Heart right ventricle (tissue), 16 donors: Measurements from ENCODE around the gene RBM5. TPM values are rescaled to one million over a fixed set of nuclear protein-coding genes. Genes with fewer than 3 reads are reported as not detected.

ENCODE experiments used
- ATAC-seq, 8 donors: fragments of 200-7000 bp; cut with Tn5 transposase; one replicate each; pipeline ENCODE4 v1.9.1; 2020; ENCODE audit warnings: mild to moderate bottlenecking in 8 of 8, moderate library complexity in 8 of 8, moderate number of reproducible peaks in 1 of 8
- DNase-seq, 2 donors: peaks; one replicate each; pipeline ENCODE4 v3.0.0-alpha.2; 2020
- H3K27ac ChIP-seq, 10 donors: fragments of 200-600 bp; sonication (generic) in 2 of 10; one replicate each; pipeline versions ENCODE4 v1.5.0 to v1.8.0; 2020 to 2022; ENCODE audit warnings: mild to moderate bottlenecking in 3 of 10
- H3K27me3 ChIP-seq, 7 donors: fragments of 200-600 bp; one replicate each; pipeline ENCODE4 v1.8.0; 2021 to 2022; ENCODE audit warnings: mild to moderate bottlenecking in 2 of 7
- H3K36me3 ChIP-seq, 9 donors: fragments of 200-600 bp; sonication (generic) in 1 of 9; one replicate each; pipeline versions ENCODE4 v1.5.0 to v1.8.0; 2020 to 2022; ENCODE audit warnings: mild to moderate bottlenecking in 2 of 9
- H3K4me1 ChIP-seq, 9 donors: fragments of 200-600 bp; sonication (generic) in 1 of 9; one replicate each; pipeline versions ENCODE4 v1.5.0 to v1.8.0; 2020 to 2022; ENCODE audit warnings: mild to moderate bottlenecking in 4 of 9
- H3K4me3 ChIP-seq, 10 donors: fragments of 200-600 bp; sonication (generic) in 2 of 10; one replicate each; pipeline versions ENCODE4 v1.5.0 to v1.8.0; 2020 to 2022; ENCODE audit warnings: mild to moderate bottlenecking in 7 of 10, moderate library complexity in 2 of 10
- H3K9me3 ChIP-seq, 11 donors: fragments of 200-600 bp in 10 of 11; sonication (generic) in 2 of 11; one replicate each; pipeline versions ENCODE4 v1.5.0 to v1.8.0; 2013 to 2022; ENCODE audit warnings: mild to moderate bottlenecking in 2 of 11, control low read depth in 1 of 11, moderate library complexity in 1 of 11
- WGBS, 2 donors: extraction: QIAGEN DNeasy Blood & Tissue Kit; methylation state at CpG; one replicate each; pipeline ENCODE4 v1.1.7; 2013; ENCODE audit warnings: inconsistent platforms in 1 of 2; 5-methylcytosine and 5-hydroxymethylcytosine counted together
- intact Hi-C, 10 donors: fragments of 100-400 bp; cut with DNase I; formaldehyde crosslinking; loops; one replicate each; pipeline versions ENCODE4 v1.11.1 to v1.14.2; 2022
- polyA plus RNA-seq, 2 donors: library from polyadenylated mRNA; stranded (reverse); fragments of 200-250 nt; gene quantifications; one replicate each; pipeline ENCODE4 v1.2.3, GENCODE V29; 2013
- total RNA-seq, 10 donors: library from RNA; stranded (reverse); fragmentation: NEBNext Ultra II Directional in 3 of 10; extraction: Animal tissue kit (Norgen Biotek cat#: 25700) in 3 of 10; gene quantifications; one replicate each; pipeline versions ENCODE4 v1.2.1 to v1.2.4, GENCODE V29; 2021 to 2023
- TF ChIP-seq, protein P1 (sequence below), 9 donors: fragments of 200-600 bp; sonication (generic) in 2 of 9; IDR thresholded peaks; one replicate each; pipeline versions ENCODE4 v1.5.0 to v1.8.0; 2021 to 2022; ENCODE audit warnings: antibody characterized with exemption in 9 of 9, mild to moderate bottlenecking in 5 of 9, moderate library complexity in 1 of 9
- donor health status: Arrhythmogenic right ventricular cardiomyopathy.
- donor health status: ischemic (EF 13 %, LVEDD 7.1; RV severe dilation, severe dysfunction).
- donor health status: healthy with polysubstance abuse.
- donor health status: DM: no; HTN: yes; CAD: no.
- donor health status: DM: no; HTN: no; CAD: no.
- donor health status: ischemic (EF 25% LVEDD 6.9; RV normal size, moderate dysfunction).
- donor health status: ischemic (EF 25% LVEDD 5.7; RV mildly dilated, moderate dysfunction).
- donor health status: healthy.
- donor health status: DM: yes; HTN: yes; CAD: no.
- donor health status: Ischemic cardiomyopathy.
- donor health status: ischemic (EF 35%, LVEDD 5.7; RV mildly dilated, moderate dysfunction).
- donor health status: nonischemic (EF 11% LVEDD 7.7; RV severe dilation, severe dysfunction).
- donor health status: DM: yes; HTN: yes; CAD: no.
- donor health status: PGD.
- donor health status: ischemic (EF 29% LVEDD 5.4; RV normal size, mild dysfunction).
- donor health status: nonischemic (EF 23%, LVEDD 6.1; RV moderate dilation, normal function).

RBM5 gene
- total and polyA plus RNA-seq, 12 donors, result 30.2 to 86.3 (median 56.8) TPM

DNA sequence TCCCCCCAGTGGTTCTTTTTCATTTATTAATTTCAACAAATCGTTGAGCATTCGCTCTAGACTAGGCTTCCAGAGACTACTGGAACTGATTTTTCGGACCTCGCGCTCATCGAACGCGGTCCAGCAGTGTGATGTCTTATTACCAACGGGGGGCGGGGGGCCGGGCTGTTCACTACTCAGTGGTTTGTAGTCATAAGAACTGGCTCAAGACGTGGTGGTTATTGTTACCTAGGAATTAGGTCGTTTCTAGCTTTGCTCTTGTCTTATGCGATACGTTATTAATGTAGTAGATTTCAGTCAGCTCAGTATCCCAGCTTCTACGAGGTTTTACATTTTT, 858 bp downstream of the RBM5 start:
- Histone ChIP-seq H3K4me3 (peak overlapping the region; percentile 69 to 99 (median 88)), H3K36me3 (peaks cover 0 to 45% (median 41%) of the 10 kb centered on the region in 9 donors), H3K9me3 (no peaks in the 10 kb centered on the region), H3K27me3 (no peaks in the 10 kb centered on the region), H3K4me1 (peaks cover 11 to 34% (median 19%) of the 10 kb centered on the region in 9 donors), H3K27ac (peak overlapping the region in 9 of 10 donors; percentile 90 to 100 (median 96))
- TF ChIP-seq, protein P1, sequence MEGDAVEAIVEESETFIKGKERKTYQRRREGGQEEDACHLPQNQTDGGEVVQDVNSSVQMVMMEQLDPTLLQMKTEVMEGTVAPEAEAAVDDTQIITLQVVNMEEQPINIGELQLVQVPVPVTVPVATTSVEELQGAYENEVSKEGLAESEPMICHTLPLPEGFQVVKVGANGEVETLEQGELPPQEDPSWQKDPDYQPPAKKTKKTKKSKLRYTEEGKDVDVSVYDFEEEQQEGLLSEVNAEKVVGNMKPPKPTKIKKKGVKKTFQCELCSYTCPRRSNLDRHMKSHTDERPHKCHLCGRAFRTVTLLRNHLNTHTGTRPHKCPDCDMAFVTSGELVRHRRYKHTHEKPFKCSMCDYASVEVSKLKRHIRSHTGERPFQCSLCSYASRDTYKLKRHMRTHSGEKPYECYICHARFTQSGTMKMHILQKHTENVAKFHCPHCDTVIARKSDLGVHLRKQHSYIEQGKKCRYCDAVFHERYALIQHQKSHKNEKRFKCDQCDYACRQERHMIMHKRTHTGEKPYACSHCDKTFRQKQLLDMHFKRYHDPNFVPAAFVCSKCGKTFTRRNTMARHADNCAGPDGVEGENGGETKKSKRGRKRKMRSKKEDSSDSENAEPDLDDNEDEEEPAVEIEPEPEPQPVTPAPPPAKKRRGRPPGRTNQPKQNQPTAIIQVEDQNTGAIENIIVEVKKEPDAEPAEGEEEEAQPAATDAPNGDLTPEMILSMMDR (IDR thresholded peaks at IDR 0.05), result no peak
- intact Hi-C loops, result no loop called here
- ATAC-seq, result peak; percentile 10 to 32 (median 24)
- WGBS, 2 donors, result 0 to 1% methylated on average over 16 of the region's 16 CpGs
- DNase-seq, result no peak

DNA sequence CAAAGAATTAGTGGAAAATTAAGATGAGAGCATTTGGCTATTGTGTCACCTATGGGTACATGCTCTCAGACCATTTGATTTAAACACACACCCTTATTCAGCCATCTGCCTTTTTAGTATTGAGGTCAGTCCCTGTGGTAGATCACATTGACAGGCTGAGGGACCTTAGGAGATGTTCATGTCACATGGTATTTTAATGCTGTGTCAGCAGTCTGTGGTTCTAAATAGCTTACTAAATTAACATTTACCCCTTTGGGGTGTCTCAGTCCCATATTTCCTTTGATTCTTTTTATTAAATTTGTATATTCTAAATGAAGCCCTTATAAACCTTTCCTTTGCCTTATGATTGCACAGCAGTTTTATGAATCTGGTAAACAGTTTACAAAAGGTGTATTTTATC, 2.3 kb downstream of the RBM5 start:
- intact Hi-C loops, result no loop called here
- H3K36me3 ChIP-seq, result peaks cover 3 to 59% (median 55%) of the 10 kb centered on the region in 9 donors
- TF ChIP-seq, protein P1 (IDR thresholded peaks at IDR 0.05), result no peak
- peak overlapping the region in 1 of 10 donors; percentile 5 for H3K27ac ChIP-seq
- no peaks in the 10 kb centered on the region for H3K9me3 ChIP-seq
- DNase-seq (no peak), ATAC-seq (no peak)
- peak overlapping the region in 6 of 10 donors; percentile 69 to 99 (median 86) for H3K4me3 ChIP-seq
- peaks cover 11 to 47% (median 28%) of the 10 kb centered on the region in 9 donors for H3K4me1 ChIP-seq
- H3K27me3 ChIP-seq, result no peaks in the 10 kb centered on the region

DNA sequence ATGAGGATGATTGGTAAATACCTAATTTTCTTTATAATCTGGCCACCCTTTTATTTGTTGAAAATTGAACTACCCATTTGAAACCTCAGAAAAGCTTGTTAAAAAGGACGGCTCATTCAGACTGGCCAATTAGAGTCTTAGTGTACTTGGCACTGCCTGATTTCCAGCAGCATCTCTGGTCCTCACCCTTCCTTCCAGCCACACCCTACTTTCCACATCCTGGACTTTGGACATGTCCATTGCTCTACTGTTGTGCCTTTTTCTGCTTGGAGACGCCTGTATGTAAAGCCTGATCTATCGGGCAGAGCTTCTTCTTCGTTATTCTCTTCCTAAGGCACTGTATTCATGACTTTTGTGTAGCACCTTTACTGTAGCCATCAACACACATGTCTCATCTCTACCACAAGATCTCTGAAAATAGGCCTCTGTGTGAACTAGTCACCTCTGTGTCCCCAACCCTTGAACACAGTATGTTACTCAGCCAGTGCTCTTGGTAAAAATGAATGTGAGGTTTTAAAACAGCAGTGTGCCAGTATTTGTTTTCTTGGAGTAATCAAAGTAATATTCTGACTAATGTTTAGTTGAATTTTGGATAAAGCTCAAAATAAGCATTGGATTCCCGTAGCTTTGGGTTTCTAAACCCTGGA, 6.8 kb downstream of the RBM5 start:
- Histone ChIP-seq H3K9me3 (no peaks in the 10 kb centered on the region), H3K36me3 (peaks cover 7 to 100% (median 91%) of the 10 kb centered on the region in 9 donors), H3K27ac (no peak overlapping the region), H3K27me3 (no peaks in the 10 kb centered on the region), H3K4me3 (no peak overlapping the region), H3K4me1 (peaks cover 7 to 35% (median 24%) of the 10 kb centered on the region in 9 donors)
- WGBS, 2 donors, result 86 to 90% methylated on average over 5 of the region's 5 CpGs
- TF ChIP-seq, protein P1 (IDR thresholded peaks at IDR 0.05), result no peak
- DNase-seq, result no peak
- no peak for ATAC-seq
- intact Hi-C loops, result no loop called here

DNA sequence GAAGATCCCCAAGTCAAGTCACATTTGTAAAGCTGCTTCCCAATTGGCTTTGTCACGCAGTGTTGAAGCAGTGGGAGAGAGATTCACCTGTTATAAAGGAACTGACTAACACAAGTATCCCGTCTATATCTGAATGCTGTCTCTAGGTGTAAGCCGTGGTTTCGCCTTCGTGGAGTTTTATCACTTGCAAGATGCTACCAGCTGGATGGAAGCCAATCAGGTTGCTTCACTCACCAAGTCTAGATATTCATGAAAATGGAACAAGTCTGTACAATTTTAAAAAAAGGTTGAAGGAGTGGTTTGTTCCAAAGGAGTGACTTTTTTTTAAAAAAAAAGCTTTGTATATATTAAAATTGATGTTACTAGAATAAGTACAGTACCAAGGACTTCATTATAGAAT, 11.7 kb downstream of the RBM5 start:
- Histone ChIP-seq H3K27me3 (no peaks in the 10 kb centered on the region), H3K4me1 (peaks cover 0 to 13% (median 7%) of the 10 kb centered on the region in 9 donors), H3K36me3 (peaks cover 2 to 100% (median 94%) of the 10 kb centered on the region in 9 donors), H3K27ac (no peak overlapping the region), H3K4me3 (no peak overlapping the region), H3K9me3 (no peaks in the 10 kb centered on the region)
- TF ChIP-seq, protein P1 (IDR thresholded peaks at IDR 0.05), result no peak
- ATAC-seq (no peak), DNase-seq (no peak)
- 75 to 77% methylated on average over 5 of the region's 5 CpGs for WGBS, 2 donors
- intact Hi-C loops, result no loop called here
